ENCODE data around the gene KIFC1.
"Not testable (repeated sequence)": the region's sequence is repeated elsewhere in the genome, so short reads cannot be mapped to it uniquely, and the experiment has no call there.

Gene KIFC1, protein sequence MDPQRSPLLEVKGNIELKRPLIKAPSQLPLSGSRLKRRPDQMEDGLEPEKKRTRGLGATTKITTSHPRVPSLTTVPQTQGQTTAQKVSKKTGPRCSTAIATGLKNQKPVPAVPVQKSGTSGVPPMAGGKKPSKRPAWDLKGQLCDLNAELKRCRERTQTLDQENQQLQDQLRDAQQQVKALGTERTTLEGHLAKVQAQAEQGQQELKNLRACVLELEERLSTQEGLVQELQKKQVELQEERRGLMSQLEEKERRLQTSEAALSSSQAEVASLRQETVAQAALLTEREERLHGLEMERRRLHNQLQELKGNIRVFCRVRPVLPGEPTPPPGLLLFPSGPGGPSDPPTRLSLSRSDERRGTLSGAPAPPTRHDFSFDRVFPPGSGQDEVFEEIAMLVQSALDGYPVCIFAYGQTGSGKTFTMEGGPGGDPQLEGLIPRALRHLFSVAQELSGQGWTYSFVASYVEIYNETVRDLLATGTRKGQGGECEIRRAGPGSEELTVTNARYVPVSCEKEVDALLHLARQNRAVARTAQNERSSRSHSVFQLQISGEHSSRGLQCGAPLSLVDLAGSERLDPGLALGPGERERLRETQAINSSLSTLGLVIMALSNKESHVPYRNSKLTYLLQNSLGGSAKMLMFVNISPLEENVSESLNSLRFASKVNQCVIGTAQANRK

DNA sequence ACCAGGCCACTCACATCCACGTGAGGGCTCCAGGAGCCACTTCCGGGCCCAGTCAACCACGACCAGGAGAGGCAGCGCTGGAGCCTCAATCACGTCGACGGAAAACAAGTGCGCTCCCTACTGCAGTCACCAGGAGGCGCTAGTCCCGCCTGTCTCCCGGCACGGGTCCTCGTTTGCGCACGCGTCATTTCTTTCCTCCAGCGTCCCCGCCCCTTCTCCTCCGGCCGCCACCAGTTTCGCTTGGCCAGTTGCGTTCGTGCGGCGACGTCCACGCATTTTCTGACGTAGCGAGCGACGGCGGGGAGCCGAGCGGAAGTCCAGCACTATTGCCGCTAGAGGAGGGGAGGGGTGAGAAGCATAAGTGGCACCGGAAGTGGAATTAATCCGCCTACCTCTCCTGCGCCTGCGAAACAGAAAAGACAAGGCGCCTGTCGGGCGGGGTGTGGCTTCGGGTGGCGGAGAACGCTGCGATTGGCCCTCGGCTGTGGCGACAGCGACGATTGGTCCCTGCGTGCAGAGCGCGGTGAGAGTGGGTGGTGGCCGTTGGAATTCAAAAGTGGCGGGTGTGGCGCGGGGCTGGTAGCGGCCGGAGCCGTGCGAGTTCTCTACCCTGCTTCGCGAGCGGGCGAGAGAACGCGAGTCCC, at the start of gene KIFC1:
Gene KIFC1 (plus strand): TSS at position 546 of the 644 bp plus-strand sequence. CDS start 163 bp downstream, outside the sequence.
- peak; percentile 99 for DNase-seq

DNA sequence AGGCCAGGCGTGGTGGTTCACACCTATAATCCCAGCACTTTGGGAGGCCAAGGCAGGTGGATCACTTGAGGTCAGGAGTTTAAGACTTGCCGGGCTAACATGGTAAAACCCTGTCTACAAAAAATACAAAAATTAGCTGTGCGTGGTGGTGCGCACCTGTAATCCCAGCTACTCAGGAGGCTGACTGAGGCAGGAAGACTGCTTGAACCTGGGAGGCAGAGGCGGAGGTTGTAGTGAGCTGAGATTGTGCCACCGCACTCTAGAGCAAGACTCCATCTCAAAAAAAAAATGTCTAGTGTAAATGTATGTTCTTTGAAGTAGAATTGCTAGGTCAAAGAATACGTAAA, 48.0 kb upstream of the KIFC1 start:
- DNase-seq = not testable (repeated sequence)

DNA sequence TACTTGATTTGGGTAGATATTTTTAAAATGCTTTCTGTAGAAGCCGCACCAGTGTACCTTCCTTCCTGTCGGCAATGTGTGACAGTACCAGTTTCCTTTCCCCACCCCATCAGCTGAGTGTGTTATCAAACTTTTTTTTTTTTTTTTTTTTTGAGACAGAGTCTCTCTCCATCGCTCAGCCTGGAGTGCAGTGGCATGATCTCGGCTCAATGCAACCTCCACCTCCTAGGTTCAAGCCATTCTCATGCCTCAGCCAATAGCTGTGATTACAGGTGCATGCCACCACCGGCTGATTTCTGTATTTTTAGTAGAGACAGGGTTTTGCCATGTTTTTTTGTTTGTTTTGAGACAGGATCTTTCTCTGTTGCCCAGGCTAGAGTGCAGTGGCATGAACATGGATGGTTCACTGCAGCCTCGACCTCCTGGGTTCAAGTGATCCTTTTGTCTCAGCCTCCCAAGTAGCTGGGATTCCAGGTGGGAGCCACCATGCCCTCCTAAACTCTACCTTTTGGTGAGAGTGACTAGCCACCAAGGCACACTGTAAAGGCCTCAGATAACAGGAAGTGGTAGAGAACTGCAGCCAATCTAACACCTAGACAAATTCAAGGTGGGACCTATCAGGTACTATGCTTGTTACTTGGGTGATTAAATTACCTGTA, 47.5 kb upstream of the KIFC1 start:
- DNase-seq = no peak

DNA sequence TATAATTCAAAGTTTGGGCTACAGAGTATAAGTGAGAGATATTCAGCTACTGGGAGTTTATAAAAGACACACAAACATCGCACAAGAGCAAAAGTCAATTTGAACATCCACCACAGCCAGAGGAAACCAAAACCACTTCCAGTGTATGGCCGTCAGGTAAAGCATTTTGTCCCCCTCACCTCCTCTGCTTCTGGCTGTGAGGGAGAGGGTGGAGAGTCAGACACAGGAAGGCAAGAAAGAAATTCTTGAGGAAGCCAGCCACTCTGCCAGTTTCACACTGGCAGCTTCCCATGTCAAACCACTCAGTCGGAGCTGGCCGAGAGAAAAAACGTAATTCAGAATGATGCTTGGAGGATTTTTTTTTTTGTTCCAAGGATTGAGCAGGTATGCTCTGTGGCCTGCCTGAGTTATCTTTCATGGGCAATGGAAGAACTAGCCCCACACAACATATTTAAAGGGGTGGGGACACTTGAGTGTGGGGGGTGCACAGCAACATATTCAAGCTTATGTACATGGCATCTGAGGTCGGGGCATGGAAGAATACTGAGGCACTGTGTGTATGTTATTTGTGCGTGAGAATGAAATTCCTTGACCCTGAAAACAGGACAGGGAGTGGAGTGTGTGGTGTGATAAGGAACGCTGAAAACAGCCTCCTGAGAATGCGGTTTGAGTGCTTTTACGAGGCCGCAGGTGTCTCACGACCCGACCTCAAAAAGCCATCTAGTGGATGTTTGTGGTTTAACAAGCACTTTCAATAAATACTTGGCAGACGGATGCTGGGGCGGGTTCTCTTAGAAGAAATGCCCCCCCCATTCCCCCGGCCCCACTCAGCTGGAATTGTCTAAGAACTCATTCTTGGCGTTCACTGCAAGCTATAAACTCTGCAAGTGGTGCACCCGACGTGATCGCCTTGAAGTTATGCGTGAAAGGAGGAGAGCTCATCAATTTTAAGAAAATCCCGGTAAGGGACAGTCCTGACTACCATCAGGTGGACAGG, 46.6 kb upstream of the KIFC1 start:
- DNase-seq = peak; percentile 59

DNA sequence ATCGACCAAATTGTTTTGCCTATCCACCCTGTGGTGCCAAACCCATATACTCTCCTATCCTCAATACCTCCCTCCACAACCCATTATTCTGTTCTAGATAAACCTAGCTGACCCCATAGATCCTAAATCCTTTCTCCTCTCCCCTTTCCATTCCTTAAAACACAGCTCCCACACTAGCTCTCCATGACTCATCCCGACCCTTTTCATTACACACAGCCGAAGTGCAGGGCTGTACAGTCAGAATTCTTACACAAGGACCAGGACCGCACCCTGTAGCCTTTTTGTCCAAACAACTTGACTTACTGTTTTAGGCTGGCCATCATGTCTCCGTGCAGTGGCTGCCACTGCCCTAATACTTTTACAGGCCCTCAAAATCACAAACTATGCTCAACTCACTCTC, 44.7 kb upstream of the KIFC1 start:
- not testable (repeated sequence) for DNase-seq

DNA sequence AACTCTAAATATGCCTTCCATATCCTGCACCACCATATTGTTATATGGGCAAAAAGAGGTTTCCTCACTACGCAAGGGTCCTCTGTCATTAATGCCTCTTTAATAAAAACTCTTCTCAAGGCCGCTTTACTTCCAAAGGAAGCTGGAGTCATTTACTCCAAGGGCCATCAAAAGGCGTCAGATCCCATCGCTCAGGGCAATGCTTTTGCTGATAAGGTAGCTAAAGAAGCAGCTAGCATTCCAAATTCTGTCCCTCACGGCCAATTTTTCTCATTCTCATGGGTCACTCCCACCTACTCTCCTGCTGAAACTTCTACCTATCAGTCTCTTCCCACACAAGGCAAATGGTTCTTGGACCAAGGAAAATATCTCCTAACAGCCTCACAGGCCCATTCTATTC, 43.8 kb upstream of the KIFC1 start:
- no peak for DNase-seq

DNA sequence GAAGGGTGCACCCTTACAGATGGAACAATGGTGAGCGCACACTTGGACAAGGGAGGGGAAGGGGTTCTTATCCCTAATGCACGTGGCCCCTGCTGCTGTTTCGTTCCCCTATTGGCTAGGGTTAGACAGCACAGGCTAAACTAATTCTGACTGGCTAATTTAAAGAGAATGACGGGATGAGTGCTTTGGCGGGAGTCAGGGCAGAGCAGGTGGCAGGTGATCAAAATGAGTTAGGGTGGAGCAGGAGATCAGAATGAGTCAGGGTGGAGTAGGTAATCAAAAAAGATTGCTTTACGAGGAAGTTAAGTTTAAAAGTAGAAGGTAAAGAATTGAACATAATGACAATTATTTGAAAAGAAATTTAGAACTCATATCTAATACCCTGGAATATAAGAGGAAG, 35.8 kb upstream of the KIFC1 start:
- not testable (repeated sequence) for DNase-seq

DNA sequence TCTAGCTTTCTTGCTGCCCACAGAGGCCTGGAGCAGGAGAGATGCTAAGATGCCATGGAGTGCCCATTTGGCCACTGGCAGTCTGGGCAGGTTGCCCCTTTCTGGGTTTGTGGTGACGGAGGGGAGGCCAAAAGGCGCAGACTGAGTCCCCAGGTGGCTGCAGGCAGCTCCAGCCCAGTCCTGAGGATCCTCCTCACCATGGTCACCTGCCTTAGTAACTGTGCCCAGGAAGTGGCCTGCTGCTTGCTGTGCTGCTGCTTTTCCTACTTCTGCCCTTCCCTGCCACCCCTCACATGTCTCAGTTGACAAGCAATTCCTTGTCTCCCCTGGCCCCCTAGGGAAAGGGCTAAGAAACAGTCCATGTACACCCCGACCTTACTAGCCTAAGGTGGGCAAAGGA, 35.3 kb upstream of the KIFC1 start:
- DNase-seq = no peak

DNA sequence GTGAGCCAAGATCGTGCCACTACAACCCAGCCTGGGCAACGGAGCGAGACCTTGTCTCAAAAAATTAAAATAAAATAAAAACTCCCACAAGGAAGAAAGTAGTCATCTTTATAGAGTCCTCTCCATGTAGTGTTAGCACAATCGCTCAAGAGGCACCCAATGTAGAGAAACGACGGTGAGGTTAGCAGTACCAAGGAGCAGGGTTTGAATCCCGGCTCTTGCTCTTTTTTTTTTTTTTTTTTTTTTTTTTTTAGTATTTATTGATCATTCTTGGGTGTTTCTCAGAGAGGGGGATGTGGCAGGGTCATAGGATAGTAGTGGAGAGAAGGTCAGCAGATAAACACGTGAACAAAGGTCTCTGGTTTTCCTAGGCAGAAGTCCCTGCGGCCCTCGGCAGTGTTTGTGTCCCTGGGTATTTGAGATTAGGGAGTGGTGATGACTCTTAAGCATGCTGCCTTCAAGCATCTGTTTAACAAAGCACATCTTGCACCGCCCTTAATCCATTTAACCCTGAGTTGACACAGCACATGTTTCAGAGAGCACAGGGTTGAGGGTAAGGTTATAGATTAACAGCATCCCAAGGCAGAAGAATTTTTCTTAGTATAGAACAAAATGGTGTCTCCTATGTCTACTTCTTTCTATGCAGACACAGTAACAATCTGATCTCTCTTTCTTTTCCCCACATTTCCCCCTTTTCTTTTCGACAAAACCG, 34.3 kb upstream of the KIFC1 start:
- not testable (repeated sequence) for DNase-seq

DNA sequence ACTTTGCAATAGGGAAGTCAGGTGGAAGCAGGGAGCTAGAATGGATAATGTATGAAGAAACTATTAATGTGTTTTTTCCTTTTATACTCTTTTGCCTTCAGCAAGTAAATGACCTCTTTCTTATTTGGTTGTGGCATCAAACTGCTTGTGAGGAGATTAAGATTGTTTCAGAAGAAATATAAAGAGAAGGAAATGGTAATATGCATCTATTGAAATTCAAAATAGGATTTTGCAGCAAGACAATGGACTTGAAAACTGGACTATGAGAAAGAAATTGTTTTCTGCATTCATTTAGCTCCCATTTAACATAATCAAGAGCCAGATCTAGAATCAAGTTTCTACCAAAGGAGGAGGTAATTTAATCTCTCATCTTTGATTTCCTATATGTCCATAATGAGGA, 32.3 kb upstream of the KIFC1 start:
- no peak for DNase-seq

DNA sequence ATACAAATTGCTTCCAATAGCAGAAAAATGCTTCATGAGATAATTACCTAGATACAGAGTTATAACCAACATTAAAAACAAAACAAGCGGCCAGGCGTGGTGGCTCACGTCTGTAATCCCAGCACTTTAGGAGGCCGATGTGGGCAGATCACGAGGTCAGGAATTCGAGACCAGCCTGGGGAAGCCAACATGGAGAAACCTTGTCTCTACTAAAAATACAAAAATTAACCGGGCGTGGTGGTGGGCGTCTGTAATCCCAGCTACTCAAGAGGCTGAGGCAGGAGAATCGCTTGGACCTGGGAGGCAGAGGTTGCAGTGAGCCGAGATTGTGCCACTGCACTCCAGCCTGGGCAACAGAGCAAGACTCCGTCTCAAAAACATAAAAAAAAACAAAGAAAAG, 28.1 kb upstream of the KIFC1 start:
- DNase-seq = not testable (repeated sequence)

DNA sequence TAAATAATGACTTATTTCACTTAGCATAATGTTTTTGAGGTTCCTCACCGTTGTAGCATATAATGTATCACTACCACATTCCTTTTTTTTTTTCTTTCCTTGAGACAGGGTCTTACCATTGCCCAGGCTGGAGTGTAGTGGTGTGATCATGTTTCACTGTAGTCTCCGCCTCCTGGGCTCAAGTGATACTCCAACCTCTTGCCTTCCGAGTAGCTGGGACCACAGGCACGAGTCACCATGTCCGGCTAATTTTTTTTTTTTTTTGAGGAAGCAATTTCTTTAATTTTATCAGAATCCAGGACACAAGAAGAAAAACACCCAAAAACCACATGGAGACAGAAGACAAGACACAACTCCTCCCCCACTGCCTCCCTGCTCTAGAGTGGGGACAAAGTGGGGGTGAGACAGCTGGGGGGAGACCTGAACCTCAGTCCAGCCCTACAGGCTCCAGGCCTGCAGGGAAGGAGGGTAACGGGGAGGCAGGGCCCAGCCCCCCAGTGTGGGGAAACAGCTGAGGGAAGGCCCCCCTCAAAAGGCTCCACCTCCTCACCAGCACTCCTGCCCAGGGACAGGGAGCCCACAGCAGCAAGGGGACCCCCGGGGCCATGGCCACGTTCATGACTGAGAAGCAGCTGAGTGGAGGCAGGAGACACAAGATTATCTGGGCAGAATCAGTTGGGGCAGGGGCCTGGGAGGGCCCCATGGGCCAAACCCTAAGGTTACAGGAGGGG, 27.0 kb upstream of the KIFC1 start:
- not testable (repeated sequence) for DNase-seq

DNA sequence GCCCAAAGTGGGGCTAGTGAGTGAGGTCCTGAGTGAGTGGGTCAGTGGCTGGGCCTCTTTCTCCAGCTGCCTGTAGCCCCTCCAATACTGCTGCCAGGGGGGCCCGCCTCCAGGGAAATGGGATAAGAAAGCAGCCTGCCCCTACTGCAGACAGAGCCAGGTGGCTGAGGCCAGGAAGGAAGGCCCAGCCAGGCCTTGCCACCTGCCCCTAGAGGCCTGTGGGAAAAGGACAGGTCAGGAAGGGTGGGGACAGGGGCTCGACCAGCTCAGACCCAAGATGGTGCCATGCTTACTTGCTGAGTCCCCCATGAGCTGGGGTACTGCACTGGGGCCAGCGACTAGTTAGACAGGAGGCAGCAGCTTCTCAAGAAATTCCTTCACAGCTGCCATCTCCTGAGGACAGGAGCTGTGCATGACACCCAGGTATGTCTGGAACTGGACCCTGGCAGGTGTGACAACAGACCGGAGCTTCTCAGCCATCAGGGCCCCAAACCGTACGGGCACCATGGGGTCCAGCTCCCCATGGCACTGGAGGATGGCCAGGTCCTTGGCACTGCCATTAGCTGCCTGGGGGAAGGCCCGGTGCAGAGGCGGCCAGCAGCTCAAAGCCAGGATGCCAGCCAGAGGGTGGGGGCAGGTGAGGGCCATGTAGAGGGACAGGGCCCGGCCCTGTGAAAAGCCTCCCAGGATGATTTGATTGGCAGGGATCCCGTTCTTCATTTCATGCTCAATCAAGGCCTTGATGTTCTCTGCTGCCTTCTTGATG, 26.2 kb upstream of the KIFC1 start:
- DNase-seq = not testable (repeated sequence)

DNA sequence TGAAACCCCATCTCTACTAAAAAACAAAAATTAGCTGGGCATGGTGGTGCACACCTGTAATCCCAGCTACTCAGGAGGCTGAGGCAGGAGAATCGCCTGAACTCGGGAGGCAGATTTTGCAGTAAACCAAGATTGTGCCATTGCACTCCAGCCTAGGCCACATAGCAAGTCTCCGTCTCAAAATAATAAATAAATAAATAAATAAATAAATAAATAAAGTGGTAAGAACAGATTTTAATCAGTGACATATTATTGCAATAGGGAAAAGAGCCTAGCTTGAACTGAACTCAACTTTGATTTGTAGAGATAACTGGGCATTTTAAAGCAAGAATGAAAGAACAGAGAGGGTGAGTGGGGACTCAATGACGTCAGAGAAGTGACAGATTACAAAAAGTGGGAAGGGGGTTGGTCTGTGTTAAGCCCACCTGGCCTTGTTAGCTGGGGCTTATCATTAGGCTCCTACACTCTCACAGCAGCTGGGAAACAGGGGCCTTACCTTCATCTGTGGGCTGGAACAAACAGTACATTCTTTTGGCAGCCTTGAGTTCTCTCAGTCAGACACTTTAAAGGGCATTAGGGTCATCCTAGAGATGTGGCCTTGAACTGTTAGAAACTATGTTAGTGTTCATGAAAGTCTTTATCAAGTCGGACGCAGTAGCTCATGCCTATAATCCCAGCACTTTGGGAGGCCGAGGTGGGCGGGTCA, 24.5 kb upstream of the KIFC1 start:
- no peak for DNase-seq

DNA sequence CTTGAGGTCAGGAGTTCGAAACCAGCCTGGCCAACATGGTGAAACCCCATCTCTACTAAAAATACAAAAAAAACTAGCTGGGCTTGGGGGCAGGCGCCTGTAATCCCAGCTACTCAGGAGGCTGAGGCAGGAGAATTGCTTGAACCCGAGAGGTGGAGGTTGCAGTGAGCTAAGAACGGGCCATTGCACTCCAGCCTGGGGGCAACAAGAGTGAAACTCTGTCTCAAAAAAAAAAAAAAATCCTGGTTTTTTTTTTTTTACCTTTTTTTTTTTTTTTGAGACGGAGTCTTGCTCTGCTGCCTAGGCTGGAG, 24.0 kb upstream of the KIFC1 start:
- not testable (repeated sequence) for DNase-seq

DNA sequence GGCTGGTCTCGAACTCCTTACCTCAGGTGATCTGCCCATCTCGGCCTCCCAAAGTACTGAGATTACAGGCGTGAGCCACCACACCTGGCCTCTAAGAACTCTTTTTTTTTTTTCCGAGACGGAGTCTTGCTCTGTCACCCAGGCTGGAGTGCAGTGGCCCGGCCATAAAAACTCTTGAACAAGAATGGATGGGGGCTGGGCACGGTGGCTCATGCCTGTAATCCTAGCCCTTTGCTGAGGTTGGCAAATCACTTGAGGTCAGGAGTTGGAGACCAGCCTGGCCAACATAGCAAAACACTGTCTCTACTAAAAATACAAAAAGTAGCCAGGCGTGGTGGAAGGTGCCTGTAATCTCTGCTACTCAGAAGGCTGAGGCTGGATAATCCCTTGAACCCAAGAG, 19.7 kb upstream of the KIFC1 start:
- DNase-seq = not testable (repeated sequence)

DNA sequence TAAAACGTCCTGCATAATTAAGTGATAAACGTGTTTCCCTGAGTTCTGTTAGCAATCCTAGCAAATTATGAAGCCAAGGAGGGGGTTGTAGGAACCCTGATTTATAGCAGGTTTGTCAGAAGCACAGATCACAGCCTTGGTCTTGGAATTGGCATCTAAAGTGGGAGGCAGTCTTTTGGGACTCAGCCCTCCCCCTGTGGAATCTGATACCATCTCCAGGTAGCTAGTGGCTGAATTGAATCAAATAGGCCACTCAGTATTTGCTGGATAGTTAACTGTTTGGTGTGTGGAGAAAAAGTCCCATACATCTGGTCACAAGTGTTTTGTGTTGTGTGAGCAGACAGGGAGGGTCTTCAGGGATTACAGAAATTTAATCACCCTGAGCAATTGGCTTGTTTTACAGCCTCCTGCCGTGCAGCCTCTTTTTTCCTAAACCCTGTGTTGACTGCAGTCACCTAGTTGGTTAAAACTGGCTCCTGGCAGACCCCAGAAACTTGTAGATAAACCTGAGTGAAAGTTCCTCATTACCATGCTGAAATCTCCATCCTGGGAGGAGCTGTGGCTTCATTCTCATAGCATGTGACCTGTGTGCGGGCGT, 19.0 kb upstream of the KIFC1 start:
- no peak for DNase-seq

DNA sequence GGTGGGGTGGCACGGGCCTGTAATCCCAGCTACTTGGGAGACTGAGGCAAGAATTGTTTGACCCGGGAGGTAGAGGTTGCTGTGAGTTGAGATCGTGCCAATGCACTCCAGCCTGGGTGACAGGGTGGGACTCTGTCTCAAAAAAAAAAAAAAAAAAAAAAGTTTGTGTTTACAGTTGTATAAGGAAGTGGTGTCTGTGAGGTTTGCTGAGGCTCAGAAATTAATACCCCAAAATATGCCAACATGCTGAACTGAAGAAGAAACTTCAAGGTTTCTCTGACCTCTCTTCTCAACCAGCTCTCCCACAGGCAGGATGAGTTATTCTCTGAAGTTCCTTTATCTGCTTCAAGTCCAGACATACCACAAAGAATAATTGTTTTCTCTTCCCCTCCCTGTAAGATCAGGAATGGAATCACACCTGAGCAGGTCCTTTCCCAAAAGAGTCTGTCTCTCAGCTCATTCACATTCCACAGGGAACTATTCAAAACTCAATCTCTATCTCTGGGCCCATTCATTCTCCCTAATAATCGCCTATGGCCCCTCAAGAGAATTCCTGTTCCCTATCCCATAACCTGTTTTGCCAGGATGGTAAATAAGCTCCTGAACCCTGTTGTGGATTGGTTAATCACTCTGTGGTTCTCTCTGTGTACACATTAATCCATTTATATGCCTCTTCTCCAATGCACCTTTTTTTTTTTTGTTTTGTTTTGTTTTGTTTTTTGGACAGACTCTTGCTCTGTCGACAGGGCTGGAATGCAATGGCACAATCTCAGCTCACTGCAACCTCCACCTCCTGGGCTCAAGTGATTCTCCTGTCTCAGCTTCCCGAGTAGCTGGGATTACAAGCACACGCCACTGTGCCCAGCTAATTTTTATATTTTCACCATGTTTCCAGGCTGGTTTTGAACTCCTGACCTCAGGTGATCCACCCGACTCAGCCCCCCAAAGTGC, 17.4 kb upstream of the KIFC1 start:
- DNase-seq = no peak

Data from NCI-H526 treated with DMSO at 0.1 percent for 48 hours (cell line).